HG03060 (cell line): ENCODE measurements around the gene KIF4B.
"Not testable (repeated sequence)": the region's sequence is repeated elsewhere in the genome, so short reads cannot be mapped to it uniquely, and the experiment has no call there.

Experiments
- ATAC-seq: cut with Tn5 transposase; IDR thresholded peaks from one replicate; pipeline ENCODE4 v1.9.1; 2021; ENCODE audit warnings: low read depth, moderate number of reproducible peaks; ENCODE audit not compliant: unreplicated experiment

Gene KIF4B

GRCh38 chr5:155013526-155013925, at the start of gene KIF4B:
TSS of gene KIF4B (plus strand) at chr5:155013755. CDS start at chr5:155013860, 105 bp downstream.
- no peak for ATAC-seq

DNA sequence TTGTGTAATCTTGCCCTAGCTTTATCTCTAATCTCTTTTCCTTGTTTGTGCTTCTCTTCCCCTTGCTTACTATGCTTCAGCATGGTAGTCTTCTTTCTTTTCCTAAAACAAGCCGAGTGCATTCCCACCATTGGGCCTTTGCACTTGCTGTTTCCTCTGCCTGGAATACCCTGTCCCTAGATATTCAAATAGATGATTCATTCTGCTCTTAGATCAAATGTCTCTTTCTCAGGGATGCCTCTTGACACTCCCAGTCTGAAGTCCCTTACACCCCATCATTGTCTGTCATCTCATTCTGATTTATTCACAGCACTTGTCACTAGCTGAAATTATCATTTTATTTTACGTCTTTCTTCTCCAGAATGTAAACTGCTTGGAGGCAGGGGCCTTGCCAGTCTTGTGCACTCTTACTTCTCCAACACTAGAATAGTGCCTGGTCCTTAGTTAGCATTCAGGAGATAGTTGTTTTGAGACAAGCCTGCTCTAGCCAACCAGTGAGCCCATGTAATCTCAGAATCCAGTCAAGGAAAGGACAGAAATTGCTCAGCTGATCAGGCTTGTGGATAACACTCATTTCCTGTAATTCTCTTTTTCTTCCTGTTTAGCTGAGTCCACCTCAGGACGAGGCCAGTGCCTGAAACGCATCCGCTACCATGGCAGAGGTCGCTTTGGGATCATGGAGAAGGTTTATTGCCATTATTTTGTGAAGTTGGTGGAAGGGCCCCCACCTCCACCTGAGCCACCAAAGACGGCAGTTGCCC, 47.3 kb upstream of the KIF4B start:
- no peak for ATAC-seq

- ATAC-seq: no peak
Measured at GRCh38 chr5:154966874-154967273, 46.7 kb upstream of the KIF4B start.

DNA sequence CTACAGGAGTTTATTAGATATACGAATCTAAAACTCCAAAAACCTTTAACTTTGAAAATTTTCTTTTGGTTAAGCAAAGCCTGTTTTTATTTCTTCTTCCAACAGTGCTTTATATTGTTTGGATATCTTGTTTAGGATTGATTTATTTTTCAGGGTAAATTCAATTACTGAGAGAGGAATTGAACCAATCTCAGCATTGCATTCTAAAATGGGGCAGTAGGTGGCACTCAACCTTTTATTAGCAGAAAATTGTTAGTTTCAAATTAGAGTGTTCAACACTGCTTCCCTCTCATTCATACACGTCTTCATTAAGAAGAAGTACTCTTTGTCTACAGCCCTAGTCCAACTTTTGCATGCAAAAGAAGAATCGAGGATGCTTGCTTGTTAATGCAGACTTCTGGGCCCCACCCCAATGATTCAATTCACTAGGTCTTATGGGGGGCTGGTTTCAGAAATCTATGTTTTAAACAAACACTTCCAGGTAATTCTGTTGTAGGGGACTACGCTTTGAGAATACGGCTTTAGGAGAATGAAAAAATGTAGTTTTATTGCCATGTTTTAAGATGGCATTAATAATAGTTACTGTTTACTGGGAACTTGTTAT, 46.0 kb upstream of the KIF4B start:
- no peak for ATAC-seq

- ATAC-seq: no peak
Measured at GRCh38 chr5:154968953-154969352, 44.6 kb upstream of the KIF4B start.

DNA sequence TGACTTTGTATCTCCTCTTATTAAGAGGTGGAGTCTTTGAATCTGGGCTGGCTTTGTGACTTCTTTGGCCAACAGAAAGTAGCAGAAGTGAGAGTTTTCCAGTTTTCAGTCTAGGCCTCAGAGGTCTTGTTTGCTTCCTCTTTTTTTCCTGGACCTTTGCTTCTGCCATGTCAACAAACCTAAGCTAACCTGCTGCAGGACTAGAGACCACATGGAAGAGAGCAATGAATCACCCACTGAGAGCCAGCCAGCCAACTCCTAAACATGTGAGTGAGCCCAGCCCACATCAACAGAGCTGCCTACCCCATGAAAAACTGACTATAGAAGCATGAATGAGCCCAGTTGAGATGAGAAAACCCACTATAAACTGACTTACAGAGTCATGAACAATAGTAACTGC, 42.8 kb upstream of the KIF4B start:
- ATAC-seq: no peak

GRCh38 chr5:154971501-154971900, 42.1 kb upstream of the KIF4B start:
- no peak for ATAC-seq

GRCh38 chr5:154972476-154973080, 41.0 kb upstream of the KIF4B start:
- no peak for ATAC-seq

GRCh38 chr5:154976082-154976481, 37.5 kb upstream of the KIF4B start:
- ATAC-seq: not testable (repeated sequence)

DNA sequence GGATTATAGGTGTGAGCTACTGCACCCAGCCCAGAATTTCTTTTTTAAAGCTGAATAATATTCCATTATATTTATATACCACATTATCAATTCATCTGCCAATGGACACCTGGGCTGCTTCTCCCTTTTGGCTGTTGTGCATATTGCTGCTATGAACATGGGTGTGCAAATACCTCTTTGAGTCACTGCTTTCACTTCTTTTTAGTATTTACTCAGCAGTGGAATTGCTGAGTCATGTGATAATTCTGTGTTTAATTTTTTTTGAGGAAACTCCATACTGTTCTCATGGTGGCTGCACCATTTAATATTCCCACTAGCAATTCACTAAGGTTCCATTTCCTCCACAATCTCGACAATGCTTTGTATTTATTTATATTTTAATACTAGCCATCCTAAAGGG, 36.1 kb upstream of the KIF4B start:
- no peak for ATAC-seq

DNA sequence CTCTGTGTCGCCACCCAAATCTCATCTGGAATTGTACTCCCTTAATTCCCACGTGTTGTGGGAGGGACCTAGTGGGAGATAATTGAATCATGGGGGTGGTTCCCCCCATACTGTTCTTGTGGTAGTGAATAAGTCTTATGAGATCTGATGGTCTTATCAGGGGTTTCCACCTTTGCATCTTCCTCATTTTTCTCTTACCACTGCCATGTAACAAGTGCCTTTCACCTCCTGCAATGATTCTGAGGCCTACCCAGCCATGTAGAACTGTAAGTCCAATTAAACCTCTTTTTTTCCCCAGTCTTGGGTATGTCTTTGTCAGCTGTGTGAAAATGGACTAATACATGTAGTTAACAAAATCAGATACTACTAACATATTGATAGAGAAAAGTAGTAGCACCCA, 35.3 kb upstream of the KIF4B start:
- not testable (repeated sequence) for ATAC-seq

DNA sequence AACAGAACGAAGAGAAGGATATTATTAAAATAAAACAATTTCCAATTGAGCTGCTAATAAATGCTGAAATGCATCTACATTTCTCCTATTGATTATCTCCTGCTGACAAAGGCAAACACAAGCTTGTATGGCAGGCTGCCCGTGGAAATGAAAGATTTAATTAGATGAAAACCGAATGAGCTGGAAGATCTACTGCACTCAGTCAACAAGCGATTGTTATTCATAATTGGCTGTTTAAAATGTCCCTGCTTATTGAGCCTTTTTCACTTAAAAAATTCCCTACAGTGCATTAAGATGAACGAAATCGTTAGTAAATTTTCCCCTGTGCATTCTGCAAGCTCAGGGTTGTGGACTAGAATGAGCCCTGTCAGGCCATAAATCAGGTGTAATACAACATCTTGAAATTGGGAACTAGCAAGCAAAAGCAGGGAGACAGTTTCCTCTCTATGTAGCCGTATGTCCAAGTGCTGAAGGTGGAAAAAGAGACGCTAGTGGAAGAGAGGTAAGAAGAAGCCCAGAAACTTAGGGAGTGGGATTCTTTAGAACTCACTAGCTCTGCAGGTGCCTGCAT, 28.5 kb upstream of the KIF4B start:
- no peak for ATAC-seq

- ATAC-seq: no peak
Measured at GRCh38 chr5:154986151-154986550, 27.4 kb upstream of the KIF4B start.

DNA sequence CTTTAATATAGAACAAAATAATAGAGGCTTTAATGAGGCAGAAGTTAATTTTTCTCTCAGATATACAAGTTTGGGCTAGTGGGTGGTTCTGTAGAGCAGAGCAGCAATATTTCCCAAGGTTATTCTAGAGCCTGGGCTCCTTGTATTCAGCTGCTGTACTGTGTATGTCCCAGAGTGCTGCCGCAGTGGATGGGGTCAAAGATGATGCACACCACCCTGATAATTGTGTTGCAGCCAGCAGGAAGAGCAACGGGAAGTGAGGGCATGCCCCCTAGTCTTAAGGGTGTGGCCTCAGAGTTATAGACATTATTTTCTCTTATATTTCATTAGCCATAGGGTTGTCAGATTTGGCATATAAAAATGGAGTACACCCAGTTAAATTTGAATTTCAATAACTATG, 23.9 kb upstream of the KIF4B start:
- no peak for ATAC-seq

DNA sequence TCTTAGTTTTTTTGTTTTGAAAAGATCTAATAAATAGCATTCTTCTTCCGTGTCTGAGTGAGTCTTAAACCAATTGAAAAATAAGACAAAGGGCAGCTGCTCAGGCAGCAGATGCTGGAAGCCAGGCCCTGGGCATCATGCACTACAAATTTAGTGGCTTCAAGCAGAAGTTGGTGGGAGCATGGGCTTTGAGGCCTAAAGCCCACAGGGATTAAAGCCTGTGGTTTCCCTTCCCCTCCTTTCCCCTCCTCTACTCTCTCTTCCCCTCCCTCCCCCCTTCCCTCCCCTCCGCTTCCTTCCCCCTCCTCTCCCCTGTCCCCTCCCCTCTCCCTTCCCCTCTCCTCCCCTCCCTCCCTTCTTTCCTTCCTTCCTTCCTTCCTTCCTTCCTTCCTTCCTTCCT, 20.1 kb upstream of the KIF4B start:
- ATAC-seq: no peak

GRCh38 chr5:154995679-154996078, 17.9 kb upstream of the KIF4B start:
- no peak for ATAC-seq

DNA sequence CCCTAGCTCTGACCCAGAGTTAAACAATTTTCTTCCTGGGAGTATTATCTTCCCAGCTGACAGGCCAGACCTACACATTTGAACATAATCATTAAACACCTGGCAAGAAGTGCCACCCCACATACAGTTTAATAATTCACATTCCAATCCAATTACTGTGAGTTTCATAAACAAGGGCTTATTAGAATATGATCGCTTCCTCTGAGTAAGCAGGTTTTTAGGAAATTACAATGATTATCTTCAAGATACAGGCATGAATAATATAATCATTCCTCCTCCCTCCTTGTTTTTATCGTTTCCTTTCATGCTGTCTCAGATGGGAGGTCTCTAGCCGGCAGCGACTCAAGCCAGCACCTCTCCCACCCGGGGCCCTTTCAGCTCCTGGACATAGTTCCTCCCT, 15.8 kb upstream of the KIF4B start:
- no peak for ATAC-seq

DNA sequence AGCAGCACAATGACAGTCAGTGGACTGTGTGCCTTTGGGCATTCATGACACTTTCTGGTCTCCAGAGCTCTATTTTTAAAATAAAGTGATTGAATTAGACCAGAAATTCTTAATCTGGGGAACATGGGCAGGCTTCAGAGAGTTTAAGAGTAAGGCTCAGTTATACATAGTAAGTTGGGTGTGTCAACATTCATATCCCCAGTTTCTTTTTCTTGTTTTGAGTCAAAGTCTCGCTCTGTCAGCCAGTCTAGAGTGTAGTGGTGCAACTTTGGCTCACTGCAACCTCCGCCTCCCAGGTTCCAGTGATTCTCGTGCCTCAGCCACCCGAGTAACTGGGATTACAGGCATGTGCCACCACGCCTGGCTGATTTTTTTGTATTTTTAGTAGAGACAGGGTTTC, 13.7 kb upstream of the KIF4B start:
- ATAC-seq: no peak

DNA sequence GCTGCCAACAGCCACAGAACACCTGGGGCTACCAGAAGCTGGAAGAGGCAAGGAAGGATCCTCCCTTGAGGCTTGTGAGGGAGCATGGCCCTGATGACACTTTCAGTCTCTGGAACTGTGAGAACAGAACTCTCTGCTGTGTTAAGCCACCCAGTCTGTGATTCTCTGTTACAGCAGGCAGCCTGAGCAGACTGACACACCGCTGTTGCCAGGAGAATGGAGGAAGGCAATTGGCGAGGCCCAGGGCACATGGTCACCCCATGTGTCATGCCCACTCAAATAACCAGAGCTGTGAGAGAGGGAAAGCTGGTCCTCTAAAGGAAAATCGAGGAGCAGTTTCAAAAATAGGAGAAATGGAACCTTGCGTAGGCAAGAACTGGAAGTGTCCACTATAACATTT, 12.0 kb upstream of the KIF4B start:
- no peak for ATAC-seq

DNA sequence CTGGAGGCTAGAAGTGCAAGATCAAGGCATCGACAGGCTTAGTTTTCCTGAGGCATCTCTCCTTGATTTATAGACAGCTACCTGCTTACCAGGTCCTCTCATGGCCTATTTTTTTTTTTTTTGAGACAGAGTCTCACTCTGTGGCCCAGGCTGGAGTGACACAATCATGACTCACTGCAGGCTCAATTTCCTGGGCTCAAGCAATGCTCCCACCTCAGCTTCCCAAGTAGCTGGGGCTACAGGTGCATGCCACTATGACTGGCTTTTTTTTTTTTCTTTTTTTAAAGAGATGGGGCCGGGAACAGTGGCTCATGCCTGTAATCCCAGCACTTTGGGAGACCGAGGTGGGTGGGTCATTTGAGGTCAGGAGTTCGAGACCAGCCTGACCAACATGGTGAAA, 10.8 kb upstream of the KIF4B start:
- ATAC-seq: not testable (repeated sequence)

DNA sequence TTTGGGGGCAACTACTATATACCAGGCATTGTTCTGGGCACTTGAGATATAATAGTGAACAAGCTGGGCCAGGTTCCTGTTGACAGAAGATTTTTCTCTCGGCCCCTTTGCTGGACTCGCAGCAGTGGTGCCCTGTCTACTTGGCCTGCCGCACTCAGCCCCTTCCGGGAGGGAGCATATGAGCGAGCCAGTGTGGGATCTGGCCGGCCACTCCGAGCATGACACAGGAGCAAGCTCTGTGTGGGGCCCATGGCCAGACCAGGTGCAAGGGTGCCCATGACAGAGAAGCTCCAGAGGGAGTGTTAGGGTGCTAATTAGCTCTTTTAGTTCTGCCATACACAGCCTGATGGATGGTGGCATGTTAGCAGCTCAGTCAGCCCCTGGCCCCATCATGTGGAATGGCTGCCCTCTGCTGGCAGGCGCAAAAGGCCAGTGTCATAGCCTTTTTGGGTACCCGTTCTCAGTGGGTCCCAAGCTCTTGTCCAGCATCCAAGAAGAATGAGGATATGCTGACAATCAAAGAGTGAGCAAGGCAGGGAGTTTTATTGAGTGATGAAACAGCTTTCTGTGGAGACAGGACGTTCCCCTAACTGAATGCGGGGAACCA, 9.3 kb upstream of the KIF4B start:
- no peak for ATAC-seq
